T-helper 1 cell treated with Interleukin-12 subunit alpha and Interleukin-12 subunit beta and Interleukin-4 antibody, amounts not matched to agents 30 μg/mL and 1 μg/mL, for 36 hours (primary cell): ENCODE measurements around the gene ARMC8.

Source experiments
- H3K27ac Mint-ChIP-seq: one replicate; pipeline ENCODE4 v1.8.0; 2021; ENCODE audit warnings: mild to moderate bottlenecking, mixed read lengths
- H3K27me3 Mint-ChIP-seq: one replicate; pipeline ENCODE4 v1.8.0; 2021; ENCODE audit warnings: low read depth, mixed read lengths
- H3K36me3 Mint-ChIP-seq: one replicate; pipeline ENCODE4 v1.8.0; 2021; ENCODE audit warnings: low read depth, mixed read lengths
- H3K4me1 Mint-ChIP-seq: one replicate; pipeline ENCODE4 v1.8.0; 2021; ENCODE audit warnings: low read depth, mixed read lengths
- H3K4me3 Mint-ChIP-seq: one replicate; pipeline ENCODE4 v1.8.0; 2021; ENCODE audit warnings: mild to moderate bottlenecking, moderate library complexity, mixed read lengths
- H3K9me3 Mint-ChIP-seq: one replicate; pipeline ENCODE4 v1.8.0; 2021; ENCODE audit warnings: mixed read lengths

Gene ARMC8

GRCh38 chr3:138284957-138285477 is 97.9 kb downstream of the ARMC8 start:
- Mint-ChIP-seq H3K36me3 (peaks cover 29% of the 10 kb centered on the region), H3K4me3 (no peak overlapping the region), H3K9me3 (no peaks in the 10 kb centered on the region), H3K4me1 (peaks cover 18% of the 10 kb centered on the region), H3K27me3 (no peaks in the 10 kb centered on the region), H3K27ac (no peak overlapping the region)

GRCh38 chr3:138289260-138289659 is 102.2 kb downstream of the ARMC8 start:
- Mint-ChIP-seq H3K27me3 (no peaks in the 10 kb centered on the region), H3K27ac (no peak overlapping the region), H3K4me3 (no peak overlapping the region), H3K4me1 (peaks cover 8% of the 10 kb centered on the region), H3K9me3 (no peaks in the 10 kb centered on the region), H3K36me3 (peaks cover 39% of the 10 kb centered on the region)

- H3K9me3 Mint-ChIP-seq, result no peaks in the 10 kb centered on the region
- no peak overlapping the region for H3K27ac Mint-ChIP-seq
- H3K4me1 Mint-ChIP-seq, result peaks cover 3% of the 10 kb centered on the region
- peaks cover 42% of the 10 kb centered on the region for H3K36me3 Mint-ChIP-seq
- H3K4me3 Mint-ChIP-seq, result no peak overlapping the region
- no peaks in the 10 kb centered on the region for H3K27me3 Mint-ChIP-seq
These were observed 102.6 kb downstream of the ARMC8 start for GRCh38 chr3:138289701-138290100.

- H3K27ac Mint-ChIP-seq, result peak overlapping the region; percentile 12
- peaks cover 36% of the 10 kb centered on the region for H3K36me3 Mint-ChIP-seq
- no peaks in the 10 kb centered on the region for H3K27me3 Mint-ChIP-seq
These were observed 109.5 kb downstream of the ARMC8 start for GRCh38 chr3:138296639-138297038.

GRCh38 chr3:138297059-138297607 is 110.0 kb downstream of the ARMC8 start:
- Mint-ChIP-seq H3K36me3 (peaks cover 34% of the 10 kb centered on the region), H3K27ac (peak overlapping the region; percentile 22), H3K27me3 (no peaks in the 10 kb centered on the region), H3K4me1 (peaks cover 16% of the 10 kb centered on the region), H3K4me3 (no peak overlapping the region), H3K9me3 (no peaks in the 10 kb centered on the region)

More at GRCh38 chr3:138296639-138297038, 109.5 kb downstream of the ARMC8 start:
- H3K4me1 Mint-ChIP-seq, result peaks cover 16% of the 10 kb centered on the region
- H3K4me3 Mint-ChIP-seq, result no peak overlapping the region
- H3K9me3 Mint-ChIP-seq, result no peaks in the 10 kb centered on the region

GRCh38 chr3:138297876-138298275 is 110.8 kb downstream of the ARMC8 start:
- peaks cover 30% of the 10 kb centered on the region for H3K36me3 Mint-ChIP-seq
- H3K27me3 Mint-ChIP-seq, result no peaks in the 10 kb centered on the region
- peaks cover 16% of the 10 kb centered on the region for H3K4me1 Mint-ChIP-seq
- no peaks in the 10 kb centered on the region for H3K9me3 Mint-ChIP-seq
- H3K4me3 Mint-ChIP-seq, result no peak overlapping the region
- no peak overlapping the region for H3K27ac Mint-ChIP-seq

- Mint-ChIP-seq H3K9me3 (no peaks in the 10 kb centered on the region), H3K36me3 (peaks cover 17% of the 10 kb centered on the region), H3K27me3 (no peaks in the 10 kb centered on the region), H3K4me1 (peaks cover 12% of the 10 kb centered on the region), H3K27ac (no peak overlapping the region), H3K4me3 (no peak overlapping the region)
These were observed 113.5 kb downstream of the ARMC8 start for GRCh38 chr3:138300647-138301046.

GRCh38 chr3:138303474-138303873 is 116.4 kb downstream of the ARMC8 start:
- H3K27ac Mint-ChIP-seq, result no peak overlapping the region
- no peaks in the 10 kb centered on the region for H3K4me1 Mint-ChIP-seq
- peaks cover 20% of the 10 kb centered on the region for H3K9me3 Mint-ChIP-seq
- no peak overlapping the region for H3K4me3 Mint-ChIP-seq
- H3K36me3 Mint-ChIP-seq, result peaks cover 16% of the 10 kb centered on the region
- H3K27me3 Mint-ChIP-seq, result no peaks in the 10 kb centered on the region

GRCh38 chr3:138307899-138308298 is 120.8 kb downstream of the ARMC8 start:
- Mint-ChIP-seq H3K36me3 (peaks cover 13% of the 10 kb centered on the region), H3K9me3 (peaks cover 38% of the 10 kb centered on the region), H3K27ac (no peak overlapping the region), H3K4me1 (no peaks in the 10 kb centered on the region), H3K27me3 (peaks cover 6% of the 10 kb centered on the region), H3K4me3 (no peak overlapping the region)

- peaks cover 13% of the 10 kb centered on the region for H3K36me3 Mint-ChIP-seq
- peaks cover 38% of the 10 kb centered on the region for H3K9me3 Mint-ChIP-seq
- H3K4me1 Mint-ChIP-seq, result no peaks in the 10 kb centered on the region
- H3K27ac Mint-ChIP-seq, result no peak overlapping the region
- H3K27me3 Mint-ChIP-seq, result peaks cover 6% of the 10 kb centered on the region
- no peak overlapping the region for H3K4me3 Mint-ChIP-seq
These were observed 121.7 kb downstream of the ARMC8 start for GRCh38 chr3:138308783-138309182.

- Mint-ChIP-seq H3K27me3 (peaks cover 6% of the 10 kb centered on the region), H3K27ac (no peak overlapping the region), H3K4me3 (no peak overlapping the region), H3K36me3 (peaks cover 13% of the 10 kb centered on the region), H3K4me1 (no peaks in the 10 kb centered on the region), H3K9me3 (peaks cover 38% of the 10 kb centered on the region)
These were observed 123.4 kb downstream of the ARMC8 start for GRCh38 chr3:138310494-138310893.

- H3K27me3 Mint-ChIP-seq, result peaks cover 6% of the 10 kb centered on the region
- H3K9me3 Mint-ChIP-seq, result peaks cover 16% of the 10 kb centered on the region
- H3K36me3 Mint-ChIP-seq, result peaks cover 4% of the 10 kb centered on the region
- H3K4me1 Mint-ChIP-seq, result no peaks in the 10 kb centered on the region
- no peak overlapping the region for H3K4me3 Mint-ChIP-seq
- H3K27ac Mint-ChIP-seq, result no peak overlapping the region
These were observed 127.7 kb downstream of the ARMC8 start for GRCh38 chr3:138314751-138315150.

GRCh38 chr3:138317687-138318086 is 130.6 kb downstream of the ARMC8 start:
- H3K36me3 Mint-ChIP-seq, result peaks cover 2% of the 10 kb centered on the region
- H3K9me3 Mint-ChIP-seq, result no peaks in the 10 kb centered on the region
- no peaks in the 10 kb centered on the region for H3K27me3 Mint-ChIP-seq
- no peak overlapping the region for H3K27ac Mint-ChIP-seq
- H3K4me3 Mint-ChIP-seq, result no peak overlapping the region
- peaks cover 11% of the 10 kb centered on the region for H3K4me1 Mint-ChIP-seq

GRCh38 chr3:138323971-138324370 is 136.9 kb downstream of the ARMC8 start:
- Mint-ChIP-seq H3K27me3 (no peaks in the 10 kb centered on the region), H3K4me1 (peaks cover 37% of the 10 kb centered on the region)

GRCh38 chr3:138325990-138326389 is 138.9 kb downstream of the ARMC8 start:
- no peak overlapping the region for H3K27ac Mint-ChIP-seq
- H3K4me3 Mint-ChIP-seq, result no peak overlapping the region
- peaks cover 46% of the 10 kb centered on the region for H3K4me1 Mint-ChIP-seq
- H3K9me3 Mint-ChIP-seq, result no peaks in the 10 kb centered on the region
- peaks cover 2% of the 10 kb centered on the region for H3K36me3 Mint-ChIP-seq
- H3K27me3 Mint-ChIP-seq, result no peaks in the 10 kb centered on the region

More at GRCh38 chr3:138323971-138324370, 136.9 kb downstream of the ARMC8 start:
- Mint-ChIP-seq H3K9me3 (no peaks in the 10 kb centered on the region), H3K27ac (no peak overlapping the region), H3K36me3 (peaks cover 2% of the 10 kb centered on the region), H3K4me3 (no peak overlapping the region)
